MM.1S (cell line): Measurements from ENCODE around the gene ACLY.
"Not testable (repeated sequence)": the region's sequence is repeated elsewhere in the genome, so short reads cannot be mapped to it uniquely, and the experiment has no call there.

Source experiments
- CTCF ChIP-seq: fragments of 300-600 bp; sonication (generic); IDR thresholded peaks from 2 replicates; pipeline ENCODE4 v1.5.1; 2016; ENCODE audit warnings: antibody characterized with exemption, low read length, mixed read lengths
- EZH2 ChIP-seq: fragments of 300-600 bp; sonication (generic); optimal IDR thresholded peaks from 2 replicates; pipeline ENCODE3; 2017; ENCODE audit warnings: low read depth, mild to moderate bottlenecking, antibody characterized with exemption, low read length, mixed read lengths
- EZH2phosphoT487 ChIP-seq: fragments of 300-600 bp; sonication (generic); IDR thresholded peaks from 2 replicates; pipeline ENCODE4 v1.6.1; 2018; ENCODE audit warnings: antibody characterized with exemption, low read length

GRCh38 chr17:41874293-41874670 is 44.5 kb downstream of the ACLY start:
- TF ChIP-seq EZH2phosphoT487, CTCF, EZH2: not testable (repeated sequence)
